Kidney epithelial cell (primary cell): ENCODE data around the gene JAM3. TPM values are rescaled to one million over a fixed set of nuclear protein-coding genes. Genes with fewer than 3 reads are reported as not detected.

Experiments used
- DNase-seq: peaks from one replicate; pipeline ENCODE4 v3.0.0-alpha.2; 2010; ENCODE audit warnings: low read depth
- H3K27me3 ChIP-seq: 2 replicates; pipeline ENCODE4 v1.6.0; 2011; ENCODE audit warnings: low read length; ENCODE audit not compliant: control insufficient read depth, insufficient read depth
- H3K36me3 ChIP-seq: 2 replicates; pipeline ENCODE4 v1.5.1; 2011; ENCODE audit warnings: low read length; ENCODE audit not compliant: control insufficient read depth, insufficient read depth
- H3K4me3 ChIP-seq: 2 replicates; pipeline ENCODE4 v1.5.1; 2011; ENCODE audit warnings: low read depth, mild to moderate bottlenecking, control low read depth, low read length
- total RNA-seq: library from RNA; depleted of rRNA; stranded (reverse); fragments of >200 nt; gene quantifications from 2 replicates; pipeline ENCODE4 v1.2.3, GENCODE V29; 2015
- TF ChIP-seq, protein P1 (sequence below): IDR thresholded peaks from 2 replicates; pipeline ENCODE4 v1.5.1; 2011; ENCODE audit warnings: mild to moderate bottlenecking, moderate library complexity, low read length, control low read depth, inconsistent platforms; ENCODE audit not compliant: insufficient read depth, poor library complexity, severe bottlenecking

The JAM3 gene
- total RNA-seq, 1 donor from 2014 or later, result 28.0 TPM

DNA sequence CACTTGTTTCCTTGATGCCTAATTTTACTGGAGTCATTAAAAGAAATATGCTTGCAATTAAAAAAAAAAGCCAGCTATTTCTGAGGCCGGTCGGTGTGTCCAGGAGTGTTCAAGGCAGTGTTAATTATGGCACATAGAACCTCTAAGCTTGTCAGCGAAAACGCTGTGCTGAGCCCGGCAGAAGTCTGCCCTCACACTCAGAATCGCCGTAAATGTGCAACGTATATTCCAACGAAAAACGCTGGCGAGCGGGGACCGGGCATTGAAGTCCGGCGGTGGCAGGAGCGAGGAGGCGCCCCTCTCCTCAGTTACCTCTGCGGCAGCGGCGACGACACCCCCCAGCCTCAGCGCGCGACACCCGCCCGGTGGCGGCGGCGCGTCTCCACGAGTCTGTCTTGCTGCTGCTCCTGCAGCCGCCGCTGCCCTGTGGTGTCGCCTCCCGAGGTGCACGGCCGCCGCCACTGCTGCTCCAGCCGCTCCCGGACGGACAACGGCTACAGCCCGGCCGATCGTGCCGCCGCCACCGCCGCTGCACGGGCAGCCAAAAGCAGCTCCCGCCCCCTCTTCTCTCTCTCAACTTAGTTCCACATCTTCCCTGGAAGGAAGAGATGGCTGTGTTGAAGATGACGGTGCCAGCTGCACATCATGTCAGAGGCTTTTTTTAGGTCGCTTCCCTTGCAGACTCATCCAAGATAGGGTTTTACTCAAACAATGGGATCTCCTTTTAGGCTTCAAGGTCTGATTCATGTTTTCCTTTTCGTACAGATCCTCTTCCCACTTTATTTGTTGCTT is 56.0 kb downstream of the JAM3 start:
- TF ChIP-seq, protein P1, sequence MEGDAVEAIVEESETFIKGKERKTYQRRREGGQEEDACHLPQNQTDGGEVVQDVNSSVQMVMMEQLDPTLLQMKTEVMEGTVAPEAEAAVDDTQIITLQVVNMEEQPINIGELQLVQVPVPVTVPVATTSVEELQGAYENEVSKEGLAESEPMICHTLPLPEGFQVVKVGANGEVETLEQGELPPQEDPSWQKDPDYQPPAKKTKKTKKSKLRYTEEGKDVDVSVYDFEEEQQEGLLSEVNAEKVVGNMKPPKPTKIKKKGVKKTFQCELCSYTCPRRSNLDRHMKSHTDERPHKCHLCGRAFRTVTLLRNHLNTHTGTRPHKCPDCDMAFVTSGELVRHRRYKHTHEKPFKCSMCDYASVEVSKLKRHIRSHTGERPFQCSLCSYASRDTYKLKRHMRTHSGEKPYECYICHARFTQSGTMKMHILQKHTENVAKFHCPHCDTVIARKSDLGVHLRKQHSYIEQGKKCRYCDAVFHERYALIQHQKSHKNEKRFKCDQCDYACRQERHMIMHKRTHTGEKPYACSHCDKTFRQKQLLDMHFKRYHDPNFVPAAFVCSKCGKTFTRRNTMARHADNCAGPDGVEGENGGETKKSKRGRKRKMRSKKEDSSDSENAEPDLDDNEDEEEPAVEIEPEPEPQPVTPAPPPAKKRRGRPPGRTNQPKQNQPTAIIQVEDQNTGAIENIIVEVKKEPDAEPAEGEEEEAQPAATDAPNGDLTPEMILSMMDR, result no peak
- H3K27me3 ChIP-seq, result peaks cover 6% of the 10 kb centered on the region
- H3K4me3 ChIP-seq, result peak overlapping the region; percentile 26
- no peak for DNase-seq
- H3K36me3 ChIP-seq, result no peaks in the 10 kb centered on the region

DNA sequence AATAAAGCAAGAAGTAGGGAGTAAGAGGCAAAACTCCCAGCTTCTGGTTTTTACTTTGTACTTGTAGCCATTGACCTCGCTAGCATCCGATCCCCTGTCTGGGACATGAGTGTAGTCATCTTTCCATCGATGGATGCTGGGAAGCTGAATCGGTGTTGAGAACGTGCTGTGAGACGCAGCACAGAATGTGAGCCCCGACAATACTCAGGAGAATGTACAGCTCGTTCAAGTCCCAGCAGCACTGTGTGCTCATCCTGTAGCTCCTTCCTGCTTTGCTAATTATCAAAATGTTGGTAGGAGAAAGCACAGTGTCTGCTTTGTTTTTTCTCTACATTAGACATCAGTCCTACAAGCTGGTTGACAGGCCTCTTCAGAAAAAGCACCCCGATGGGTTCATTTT is 56.6 kb downstream of the JAM3 start:
- H3K36me3 ChIP-seq, result no peaks in the 10 kb centered on the region
- no peak for DNase-seq
- H3K27me3 ChIP-seq, result peaks cover 6% of the 10 kb centered on the region
- TF ChIP-seq, protein P1, result no peak
- H3K4me3 ChIP-seq, result no peak overlapping the region

DNA sequence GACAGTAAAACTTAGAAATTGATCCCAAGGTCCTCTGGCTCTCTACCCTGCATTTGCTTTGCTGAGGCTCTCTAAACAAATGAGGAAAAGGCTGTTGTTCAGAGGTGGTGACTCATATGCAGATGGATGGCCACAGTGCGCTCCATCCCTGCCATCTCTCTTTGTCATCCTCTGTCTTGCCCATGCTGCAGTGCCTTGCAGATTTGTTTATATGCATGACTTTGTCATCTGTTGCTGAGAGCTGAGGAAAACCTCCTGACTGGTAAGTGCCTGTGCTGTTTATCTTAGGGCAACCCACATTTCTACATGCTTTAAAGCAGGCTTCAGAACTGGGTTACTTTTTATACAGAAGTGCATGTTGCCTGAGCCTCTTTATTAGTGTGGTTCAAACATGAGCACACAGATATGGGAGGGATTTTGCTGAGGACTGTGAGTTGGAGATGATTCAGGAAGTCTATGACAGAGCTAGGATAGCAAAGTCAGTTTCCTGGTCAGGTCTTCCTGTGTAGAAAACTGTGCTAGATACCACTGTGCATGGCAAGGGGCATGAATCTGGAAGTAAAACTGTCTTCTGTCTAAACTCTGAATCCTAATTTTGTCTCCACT is 57.4 kb downstream of the JAM3 start:
- DNase-seq, result peak; percentile 42
- Histone ChIP-seq H3K4me3 (no peak overlapping the region), H3K36me3 (no peaks in the 10 kb centered on the region), H3K27me3 (peaks cover 6% of the 10 kb centered on the region)
- TF ChIP-seq, protein P1, result no peak

DNA sequence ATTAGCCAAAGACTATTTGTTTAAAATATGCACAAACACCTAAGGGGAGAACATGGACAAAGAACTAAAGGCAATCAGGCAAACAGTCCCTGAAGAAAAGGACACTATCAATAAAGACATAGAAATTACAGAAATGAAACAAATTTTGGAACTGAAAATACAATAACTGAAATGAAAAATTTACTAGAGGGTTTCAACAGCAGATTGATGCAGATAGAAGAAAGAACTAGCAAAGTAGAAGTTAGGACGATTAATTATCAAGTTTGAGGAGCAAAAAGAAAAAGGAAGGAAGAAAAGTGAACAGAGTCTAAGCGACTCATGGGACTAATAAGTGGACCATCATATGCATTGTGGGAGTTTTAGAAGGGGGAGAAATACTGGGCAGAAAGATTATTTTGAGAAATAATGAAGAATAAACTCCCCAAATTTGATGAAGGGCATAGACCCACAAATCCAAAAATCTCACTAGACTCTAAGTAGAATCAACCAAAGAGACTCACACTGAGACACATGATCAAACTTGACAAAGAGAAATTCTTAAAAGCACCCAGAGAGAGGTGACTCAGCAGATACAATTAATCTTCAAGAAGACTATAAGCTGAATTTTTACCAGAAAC is 62.9 kb downstream of the JAM3 start:
- DNase-seq, result no peak
- TF ChIP-seq, protein P1, result no peak
- Histone ChIP-seq H3K36me3 (no peaks in the 10 kb centered on the region), H3K27me3 (no peaks in the 10 kb centered on the region), H3K4me3 (no peak overlapping the region)

DNA sequence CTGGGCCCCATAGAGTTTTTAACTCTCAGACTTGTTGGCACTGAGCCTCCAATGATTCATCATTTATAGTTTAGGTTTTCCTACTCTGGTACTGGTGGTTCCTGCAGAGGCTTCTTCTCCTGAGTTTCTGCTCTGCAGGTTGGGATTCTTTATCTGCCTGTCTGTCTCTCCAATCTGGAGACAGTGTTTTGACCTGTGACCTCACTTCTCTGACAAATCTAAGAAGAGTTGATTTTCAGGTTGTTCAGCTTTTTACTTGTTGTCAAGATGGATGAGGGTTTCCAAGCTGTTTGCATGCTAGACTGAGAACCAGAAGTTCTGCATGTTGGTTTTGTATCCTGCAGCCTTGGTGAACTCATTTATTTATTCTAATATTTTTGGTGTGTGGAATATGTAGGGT is 63.9 kb downstream of the JAM3 start:
- Histone ChIP-seq H3K27me3 (no peaks in the 10 kb centered on the region), H3K36me3 (no peaks in the 10 kb centered on the region), H3K4me3 (no peak overlapping the region)
- no peak for DNase-seq
- TF ChIP-seq, protein P1, result no peak
